Thoracic aorta (tissue), 2 donors: Measurements from ENCODE around the gene ANTXRL. TPM values are rescaled to one million over a fixed set of nuclear protein-coding genes. Genes with fewer than 3 reads are reported as not detected.
"Not testable (repeated sequence)": the region's sequence is repeated elsewhere in the genome, so short reads cannot be mapped to it uniquely, and the experiment has no call there.

Experiments used
- ATAC-seq: fragments of 150-250 bp; one replicate; pipeline ENCODE4 v1.8.0; 2017; ENCODE audit warnings: low read depth; ENCODE audit not compliant: insufficient number of reproducible peaks, low FRiP score
- DNase-seq: peaks from one replicate; pipeline ENCODE4 v3.0.0-alpha.2; 2020; ENCODE audit warnings: low spot score
- H3K27ac ChIP-seq, 2 donors: fragments of 200-600 bp; sonication (generic); 1 replicate in 1 of 2; 2 replicates in 1 of 2; pipeline ENCODE4 v1.5.1; 2016; ENCODE audit warnings: mild to moderate bottlenecking in 2 of 2, moderate library complexity in 2 of 2
- H3K27me3 ChIP-seq: fragments of 200-600 bp; sonication (generic); replicated peaks from 2 replicates; pipeline ENCODE4 v1.6.0; 2016; ENCODE audit warnings: mild to moderate bottlenecking; ENCODE audit not compliant: insufficient read depth
- H3K36me3 ChIP-seq: fragments of 200-600 bp; sonication (generic); one replicate; pipeline ENCODE4 v1.5.1; 2016
- H3K4me1 ChIP-seq, 2 donors: fragments of 200-600 bp; sonication (generic); 1 replicate in 1 of 2; 2 replicates in 1 of 2; pipeline versions ENCODE4 v1.5.1 to v1.6.0; 2016; ENCODE audit warnings: low read depth in 2 of 2, mild to moderate bottlenecking in 1 of 2; ENCODE audit not compliant: control insufficient read depth in 1 of 2
- H3K4me3 ChIP-seq: fragments of 200-600 bp; sonication (generic); 2 replicates; pipeline ENCODE4 v1.5.1; 2016; ENCODE audit warnings: mild to moderate bottlenecking
- H3K9me3 ChIP-seq: fragments of 200-600 bp; sonication (generic); 2 replicates; pipeline ENCODE4 v1.5.1; 2016
- CTCF ChIP-seq: fragments of 200-600 bp; sonication (generic); IDR thresholded peaks from one replicate; pipeline ENCODE4 v1.5.1; 2019; ENCODE audit warnings: antibody characterized with exemption
- total RNA-seq, 2 donors: library from RNA; depleted of rRNA; stranded (reverse); fragments of >200 nt; gene quantifications; one replicate each; pipeline versions ENCODE4 v1.1.0 to v1.2.3, GENCODE V29; 2016

ANTXRL gene
- total RNA-seq, 2 donors from 2014 or later = not detected

- H3K27me3 ChIP-seq = no peaks in the 10 kb centered on the region
- H3K36me3 ChIP-seq = no peaks in the 10 kb centered on the region
- no peak for TF ChIP-seq CTCF
- DNase-seq (no peak), ATAC-seq (no peak)
- no peak overlapping the region for H3K4me3 ChIP-seq
- H3K9me3 ChIP-seq = no peaks in the 10 kb centered on the region
- H3K4me1 ChIP-seq = peaks cover 0 to 14% of the 10 kb centered on the region in 2 donors
- H3K27ac ChIP-seq = no peak overlapping the region
Observed at GRCh38 chr10:46248651-46249146, 38.1 kb upstream of the ANTXRL start.

- not testable (repeated sequence) for H3K4me3 ChIP-seq, H3K27me3 ChIP-seq, DNase-seq, H3K9me3 ChIP-seq, H3K36me3 ChIP-seq, H3K27ac ChIP-seq, ATAC-seq
- H3K4me1 ChIP-seq = peaks cover 0 to 21% of the 10 kb centered on the region in 2 donors
Observed at GRCh38 chr10:46249617-46250344, 37.0 kb upstream of the ANTXRL start.

- Histone ChIP-seq H3K27ac (no peak overlapping the region), H3K4me1 (peaks cover 1 to 28% of the 10 kb centered on the region in 2 donors), H3K27me3 (no peaks in the 10 kb centered on the region), H3K9me3 (no peaks in the 10 kb centered on the region), H3K36me3 (no peaks in the 10 kb centered on the region), H3K4me3 (no peak overlapping the region)
- no peak for TF ChIP-seq CTCF
- ATAC-seq (no peak), DNase-seq (no peak)
Observed at GRCh38 chr10:46250481-46250880, 36.3 kb upstream of the ANTXRL start.

- Histone ChIP-seq H3K4me3 (no peak overlapping the region), H3K36me3 (no peaks in the 10 kb centered on the region), H3K4me1 (peaks cover 8 to 34% of the 10 kb centered on the region in 2 donors), H3K27ac (no peak overlapping the region), H3K9me3 (no peaks in the 10 kb centered on the region), H3K27me3 (no peaks in the 10 kb centered on the region)
- DNase-seq (no peak), ATAC-seq (no peak)
- TF ChIP-seq CTCF = no peak
Observed at GRCh38 chr10:46250898-46251856, 35.6 kb upstream of the ANTXRL start.

GRCh38 chr10:46251857-46252847 is 34.6 kb upstream of the ANTXRL start:
- Histone ChIP-seq H3K36me3 (no peaks in the 10 kb centered on the region), H3K9me3 (no peaks in the 10 kb centered on the region), H3K4me1 (peaks cover 18 to 44% of the 10 kb centered on the region in 2 donors), H3K27me3 (no peaks in the 10 kb centered on the region), H3K4me3 (no peak overlapping the region), H3K27ac (no peak overlapping the region)
- ATAC-seq = no peak
- TF ChIP-seq CTCF = no peak
- no peak for DNase-seq
